KBM-7 (cell line): ENCODE results near the gene MARK2.

Experiments used
- DNase-seq: peaks from one replicate; pipeline ENCODE4 v3.0.0-alpha.2; 2015
- in situ Hi-C: fragments of 300-500 bp; cut with MboI; formaldehyde crosslinking; loops from 2 replicates; pipeline ENCODE4 v1.14.3; 2020; ENCODE audit warnings: low sequenced_read_pairs, low pct_unique_long_range_greater_than_20kb, mixed read lengths

Gene MARK2

GRCh38 chr11:63901660-63902059, 62.8 kb downstream of the MARK2 start:
- in situ Hi-C loops = no loop called here

GRCh38 chr11:63903884-63904283, 65.0 kb downstream of the MARK2 start:
- DNase-seq = no peak
- in situ Hi-C loops = no loop called here

More at GRCh38 chr11:63901660-63902059, 62.8 kb downstream of the MARK2 start:
- peak; percentile 32 for DNase-seq

- DNase-seq = no peak
- in situ Hi-C loops = no loop called here
These were observed 65.8 kb downstream of the MARK2 start for GRCh38 chr11:63904743-63905142.

GRCh38 chr11:63905179-63905578, 66.3 kb downstream of the MARK2 start:
- DNase-seq = no peak
- in situ Hi-C loops = no loop called here

GRCh38 chr11:63906087-63906486, 67.2 kb downstream of the MARK2 start:
- no peak for DNase-seq
- in situ Hi-C loops = no loop called here

DNA sequence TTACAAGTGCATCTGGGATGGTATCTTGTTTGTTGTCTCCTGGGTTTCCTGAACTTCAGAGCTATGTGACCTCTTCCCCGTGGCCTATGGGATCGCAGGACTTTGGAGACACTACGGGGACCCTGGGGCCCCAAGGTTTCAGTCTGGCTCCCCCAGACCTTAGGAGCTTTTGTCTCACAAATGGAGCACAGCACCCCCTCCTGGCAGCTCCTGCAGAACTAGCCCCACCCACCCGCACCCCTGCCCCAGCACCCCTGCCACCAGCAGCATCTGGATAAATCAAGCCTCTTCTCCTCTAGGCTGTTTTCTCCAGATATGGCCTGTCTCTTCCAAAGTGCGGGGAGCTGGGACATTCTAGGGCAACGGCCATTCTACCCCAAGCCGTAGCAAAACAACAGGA, 67.7 kb downstream of the MARK2 start:
- in situ Hi-C loops = no loop called here
- DNase-seq = no peak

GRCh38 chr11:63907063-63907462, 68.2 kb downstream of the MARK2 start:
- no peak for DNase-seq
- in situ Hi-C loops = no loop called here

GRCh38 chr11:63907808-63908530, 69.1 kb downstream of the MARK2 start:
- in situ Hi-C loops = no loop called here
- no peak for DNase-seq

DNA sequence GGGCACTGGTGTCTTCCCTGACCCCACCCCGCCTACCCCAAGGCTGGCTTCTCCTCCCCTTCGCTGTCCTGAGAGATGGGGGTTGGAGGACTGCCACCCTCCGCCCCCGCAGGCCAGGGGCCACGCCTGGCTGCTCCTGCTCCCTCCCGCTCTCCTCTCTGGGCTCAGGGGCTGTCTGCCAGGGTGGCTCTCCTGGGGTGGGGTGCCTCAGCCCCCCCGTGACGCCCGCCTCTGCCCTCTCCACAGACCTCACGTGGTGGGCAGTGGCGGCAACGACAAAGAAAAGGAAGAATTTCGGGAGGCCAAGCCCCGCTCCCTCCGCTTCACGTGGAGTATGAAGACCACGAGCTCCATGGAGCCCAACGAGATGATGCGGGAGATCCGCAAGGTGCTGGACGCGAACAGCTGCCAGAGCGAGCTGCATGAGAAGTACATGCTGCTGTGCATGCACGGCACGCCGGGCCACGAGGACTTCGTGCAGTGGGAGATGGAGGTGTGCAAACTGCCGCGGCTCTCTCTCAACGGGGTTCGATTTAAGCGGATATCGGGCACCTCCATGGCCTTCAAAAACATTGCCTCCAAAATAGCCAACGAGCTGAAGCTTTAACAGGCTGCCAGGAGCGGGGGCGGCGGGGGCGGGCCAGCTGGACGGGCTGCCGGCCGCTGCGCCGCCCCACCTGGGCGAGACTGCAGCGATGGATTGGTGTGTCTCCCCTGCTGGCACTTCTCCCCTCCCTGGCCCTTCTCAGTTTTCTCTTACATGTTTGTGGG, 69.9 kb downstream of the MARK2 start:
- DNase-seq = no peak
- in situ Hi-C loops = no loop called here

- no peak for DNase-seq
- in situ Hi-C loops = no loop called here
These were observed 70.9 kb downstream of the MARK2 start for GRCh38 chr11:63909591-63910506.

DNA sequence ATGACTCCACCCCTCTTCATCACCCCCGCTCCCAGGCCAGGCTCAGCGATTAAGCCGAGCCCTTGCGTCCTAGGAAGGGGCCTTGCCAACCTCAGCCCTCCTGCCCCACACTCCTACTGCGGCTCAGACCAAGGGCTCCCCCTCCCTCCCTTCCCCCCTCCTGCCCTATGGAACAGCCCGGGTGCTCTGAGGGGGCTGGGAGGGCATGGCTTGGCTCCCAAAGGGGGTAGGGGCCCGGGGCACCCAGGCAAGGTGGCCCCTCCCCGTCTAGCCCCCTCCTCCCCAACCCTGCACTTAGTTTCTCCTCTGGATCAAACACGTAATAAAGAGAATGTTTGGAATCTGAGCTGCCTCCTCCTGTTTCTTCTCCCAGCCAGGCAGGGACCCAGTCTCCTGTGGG, 71.8 kb downstream of the MARK2 start:
- in situ Hi-C loops = no loop called here
- no peak for DNase-seq

DNA sequence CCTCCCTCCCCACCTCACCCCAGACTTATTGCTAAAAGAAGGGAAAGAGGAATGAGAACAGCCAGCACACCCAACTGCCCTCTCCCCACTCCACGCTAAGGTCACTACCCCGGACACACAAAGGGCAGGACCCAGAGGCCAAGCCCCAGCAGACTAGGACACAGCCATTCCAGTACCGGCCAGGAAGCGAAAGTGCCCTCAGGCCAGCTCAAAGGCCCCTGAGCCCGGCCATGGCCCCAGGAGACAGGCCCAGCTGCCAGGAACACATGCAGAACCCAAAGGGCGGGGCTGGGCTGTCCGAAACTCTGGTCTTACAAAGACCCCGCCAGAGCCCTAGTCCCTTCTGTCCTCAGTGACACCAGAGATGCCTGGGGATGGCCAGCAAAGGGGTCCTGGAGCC, 72.5 kb downstream of the MARK2 start:
- in situ Hi-C loops = no loop called here
- no peak for DNase-seq

DNA sequence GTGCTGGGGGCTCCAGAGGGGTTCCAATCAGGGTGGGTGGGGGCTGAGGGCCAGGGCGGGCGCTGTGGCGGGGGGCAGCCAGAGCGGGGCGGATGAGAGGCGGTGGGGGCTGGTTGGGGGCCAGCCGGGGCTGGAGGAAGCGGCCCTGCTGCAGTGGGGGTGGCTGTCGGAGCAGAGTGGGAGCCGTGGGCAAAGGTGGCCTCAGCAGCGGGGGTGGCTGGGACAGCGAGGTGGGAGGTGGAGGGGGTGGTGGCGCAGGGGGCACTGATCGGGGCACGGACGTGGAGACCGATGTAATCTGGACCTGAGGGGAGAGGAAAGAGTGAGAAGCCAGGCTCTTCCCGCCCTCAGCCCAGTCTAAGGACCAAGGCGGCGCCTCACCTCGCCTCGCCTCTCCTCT, 73.0 kb downstream of the MARK2 start:
- DNase-seq = no peak
- in situ Hi-C loops = no loop called here

GRCh38 chr11:63912678-63913077, 73.8 kb downstream of the MARK2 start:
- in situ Hi-C loops = no loop called here
- DNase-seq = no peak

- in situ Hi-C loops = no loop called here
- no peak for DNase-seq
These were observed 75.2 kb downstream of the MARK2 start for GRCh38 chr11:63913866-63914830.

- in situ Hi-C loops = no loop called here
- no peak for DNase-seq
These were observed 76.2 kb downstream of the MARK2 start for GRCh38 chr11:63914896-63915691.

- in situ Hi-C loops = no loop called here
- peak; percentile 71 for DNase-seq
These were observed 77.3 kb downstream of the MARK2 start for GRCh38 chr11:63915961-63916836.
